Left hindlimb (tissue), 1 donor: ENCODE results near the gene EHBP1L1.
"Not testable (repeated sequence)": the region's sequence is repeated elsewhere in the genome, so short reads cannot be mapped to it uniquely, and the experiment has no call there.

Experiments
- DNase-seq: peaks from one replicate; pipeline ENCODE4 v3.0.0-alpha.2; 2018

Gene EHBP1L1

DNA sequence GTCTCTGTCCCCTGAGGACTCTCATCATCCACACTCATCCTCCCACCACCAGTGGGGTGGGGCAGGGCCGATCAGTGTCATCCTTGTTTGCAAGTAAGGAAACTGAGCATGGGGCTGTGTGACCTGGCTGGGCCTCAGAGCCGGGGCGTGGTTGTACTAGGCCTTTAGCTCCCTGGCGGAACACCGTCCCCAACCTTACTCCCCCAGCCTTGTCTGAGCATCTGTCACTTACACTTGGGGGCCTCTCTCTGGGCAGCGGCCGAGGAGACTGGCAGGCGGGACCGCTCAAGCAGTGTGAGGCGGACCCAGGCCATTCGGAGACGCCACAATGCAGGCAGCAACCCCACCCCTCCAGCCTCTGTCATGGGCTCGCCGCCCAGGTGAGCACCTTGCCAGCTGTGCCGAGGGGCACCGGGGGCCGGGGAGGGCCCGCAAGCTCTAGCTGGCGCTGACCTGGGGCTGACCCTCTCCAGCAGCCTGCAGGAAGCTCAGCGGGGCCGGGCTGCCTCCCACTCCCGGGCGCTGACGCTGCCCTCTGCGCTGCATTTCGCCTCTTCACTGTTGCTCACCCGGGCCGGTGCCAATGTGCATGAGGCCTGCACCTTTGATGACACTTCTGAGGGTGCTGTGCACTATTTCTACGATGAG is 43.6 kb downstream of the EHBP1L1 start:
- DNase-seq: no peak

DNA sequence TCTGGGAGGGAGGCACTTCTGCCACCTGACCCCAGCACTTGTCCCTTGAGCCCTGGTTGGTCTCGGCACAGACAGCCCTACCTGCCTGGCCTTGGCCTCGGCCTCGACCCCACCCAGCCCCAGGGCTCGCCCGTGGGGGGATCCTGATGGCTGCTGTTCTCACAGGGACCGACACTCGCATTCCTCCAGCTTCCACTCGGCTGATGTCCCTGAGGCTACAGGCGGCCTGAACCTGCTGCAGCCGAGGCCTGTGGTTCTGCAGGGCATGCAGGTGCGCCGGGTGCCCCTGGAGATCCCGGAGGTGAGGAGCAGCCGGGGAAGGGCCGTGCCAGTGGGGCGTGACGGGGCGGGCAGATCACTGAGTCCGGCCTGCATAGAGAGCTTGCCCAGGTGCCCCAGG is 44.8 kb downstream of the EHBP1L1 start:
- no peak for DNase-seq

DNA sequence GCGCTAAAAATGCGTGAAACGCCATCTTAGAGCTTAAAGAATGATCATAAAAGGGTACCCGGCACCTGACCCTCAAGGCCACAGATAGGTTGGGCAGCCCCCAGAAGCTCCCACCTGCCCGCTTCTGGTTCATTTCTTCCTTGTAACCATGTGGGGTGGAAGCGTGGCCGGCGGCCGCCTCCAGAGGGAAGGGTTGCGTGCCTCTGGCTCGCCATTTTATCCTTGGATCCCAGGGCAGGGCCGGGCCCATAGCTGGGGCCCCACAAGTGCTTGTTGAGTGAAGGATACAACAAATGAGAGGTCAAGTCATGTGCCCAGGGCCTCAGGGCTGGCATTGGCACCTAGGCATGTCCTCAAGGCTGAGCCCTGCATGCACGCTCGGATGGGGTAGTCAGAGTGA is 45.6 kb downstream of the EHBP1L1 start:
- DNase-seq: no peak

DNA sequence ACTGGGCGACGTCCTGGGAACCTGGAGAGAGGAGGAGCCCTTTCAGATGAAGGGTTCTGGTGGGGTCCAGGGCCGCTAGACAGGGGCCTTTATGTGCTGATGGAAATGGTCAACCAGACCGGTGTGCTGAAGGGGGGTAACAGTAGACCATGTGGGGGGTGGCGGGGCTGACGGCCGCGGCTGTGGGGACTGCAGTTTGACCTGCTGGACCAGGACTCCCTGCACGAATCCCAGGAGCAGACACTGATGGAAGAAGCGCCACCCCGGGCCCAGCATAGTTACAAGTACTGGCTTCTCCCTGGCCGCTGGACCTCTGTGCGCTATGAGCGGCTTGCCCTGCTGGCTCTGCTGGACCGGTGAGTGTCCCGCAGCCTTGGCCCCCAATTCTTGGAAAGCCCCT is 46.2 kb downstream of the EHBP1L1 start:
- no peak for DNase-seq

DNA sequence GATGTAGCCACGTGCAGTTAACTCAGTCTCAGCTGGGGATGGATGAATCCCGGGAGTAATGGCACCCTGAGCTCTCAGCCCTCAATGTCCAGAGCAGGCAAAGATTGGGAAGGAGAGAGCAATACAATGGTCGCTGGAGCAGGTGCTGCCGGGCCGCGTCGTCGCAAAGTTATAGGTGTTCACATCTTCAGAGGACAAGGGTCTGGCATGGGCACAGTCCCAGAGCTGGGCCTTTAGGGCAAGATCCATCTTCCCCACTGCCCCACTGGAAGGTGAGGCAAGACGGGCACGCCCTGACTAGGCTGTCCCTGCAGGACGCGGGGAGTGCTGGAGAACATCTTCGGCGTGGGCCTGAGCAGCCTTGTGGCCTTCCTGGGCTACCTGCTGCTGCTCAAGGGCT is 47.3 kb downstream of the EHBP1L1 start:
- no peak for DNase-seq

DNA sequence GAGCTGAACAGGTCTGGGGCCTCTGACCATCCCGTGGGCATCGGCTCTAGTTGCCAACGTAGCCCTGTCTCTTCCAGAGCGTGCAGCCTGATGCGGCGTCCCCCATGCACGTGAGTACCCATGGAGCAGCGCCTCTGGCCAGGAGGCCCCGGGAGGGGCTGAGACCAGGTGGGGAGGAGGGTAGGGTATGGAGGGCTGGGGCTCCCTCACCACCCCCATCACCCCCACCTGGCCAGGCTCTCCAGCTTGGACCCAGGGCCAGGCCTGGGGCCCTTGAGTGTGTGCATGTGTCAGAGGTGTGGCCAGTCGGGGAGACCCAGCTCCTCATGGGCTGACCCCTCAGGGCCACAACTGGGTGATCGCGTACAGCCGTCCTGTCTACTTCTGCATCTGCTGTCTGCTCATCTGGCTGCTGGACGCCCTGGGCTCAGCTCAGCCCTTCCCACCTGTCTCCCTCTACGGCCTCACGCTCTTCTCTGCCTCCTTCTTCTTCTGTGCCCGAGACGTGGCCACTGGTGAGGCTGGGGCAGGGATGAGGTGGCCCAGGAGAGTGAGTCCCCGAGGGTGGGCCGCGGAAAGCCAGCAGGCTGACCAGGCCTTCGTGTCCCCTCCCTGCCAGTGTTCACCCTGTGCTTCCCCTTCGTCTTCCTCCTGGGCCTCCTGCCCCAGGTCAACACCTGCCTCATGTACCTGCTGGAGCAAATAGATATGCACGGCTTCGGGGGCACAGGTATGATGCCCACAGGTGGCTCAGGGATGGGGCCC is 48.2 kb downstream of the EHBP1L1 start:
- no peak for DNase-seq

DNA sequence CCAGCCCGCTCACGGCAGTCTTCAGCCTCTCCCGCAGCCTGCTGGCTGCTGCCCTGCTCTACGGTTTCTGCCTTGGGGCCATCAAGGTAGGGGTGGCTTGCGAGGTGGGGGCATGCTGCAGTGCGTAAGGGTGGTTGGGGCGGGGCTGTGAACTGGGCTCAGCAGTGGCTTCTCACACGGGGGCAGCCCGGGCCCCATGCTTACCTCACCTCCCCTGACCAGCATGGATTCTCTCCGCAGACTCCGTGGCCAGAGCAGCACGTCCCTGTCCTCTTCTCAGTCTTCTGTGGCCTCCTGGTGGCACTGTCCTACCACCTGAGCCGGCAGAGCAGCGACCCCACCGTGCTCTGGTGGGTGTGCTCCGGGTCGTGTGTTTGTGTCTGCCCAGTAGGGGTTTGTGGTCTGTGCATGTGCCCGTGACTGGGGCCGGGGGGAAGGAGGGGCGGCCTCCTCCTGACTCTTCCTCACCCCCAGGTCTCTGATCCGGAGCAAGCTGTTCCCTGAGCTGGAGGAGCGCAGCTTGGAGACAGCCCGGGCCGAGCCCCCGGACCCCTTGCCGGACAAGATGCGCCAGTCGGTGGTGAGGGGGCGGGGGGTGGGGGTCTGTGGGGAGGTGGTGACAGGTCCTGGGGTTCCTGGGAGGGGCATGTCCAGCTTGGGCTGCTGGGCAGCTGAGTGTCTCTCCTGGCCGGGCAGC is 49.2 kb downstream of the EHBP1L1 start:
- DNase-seq: no peak

DNA sequence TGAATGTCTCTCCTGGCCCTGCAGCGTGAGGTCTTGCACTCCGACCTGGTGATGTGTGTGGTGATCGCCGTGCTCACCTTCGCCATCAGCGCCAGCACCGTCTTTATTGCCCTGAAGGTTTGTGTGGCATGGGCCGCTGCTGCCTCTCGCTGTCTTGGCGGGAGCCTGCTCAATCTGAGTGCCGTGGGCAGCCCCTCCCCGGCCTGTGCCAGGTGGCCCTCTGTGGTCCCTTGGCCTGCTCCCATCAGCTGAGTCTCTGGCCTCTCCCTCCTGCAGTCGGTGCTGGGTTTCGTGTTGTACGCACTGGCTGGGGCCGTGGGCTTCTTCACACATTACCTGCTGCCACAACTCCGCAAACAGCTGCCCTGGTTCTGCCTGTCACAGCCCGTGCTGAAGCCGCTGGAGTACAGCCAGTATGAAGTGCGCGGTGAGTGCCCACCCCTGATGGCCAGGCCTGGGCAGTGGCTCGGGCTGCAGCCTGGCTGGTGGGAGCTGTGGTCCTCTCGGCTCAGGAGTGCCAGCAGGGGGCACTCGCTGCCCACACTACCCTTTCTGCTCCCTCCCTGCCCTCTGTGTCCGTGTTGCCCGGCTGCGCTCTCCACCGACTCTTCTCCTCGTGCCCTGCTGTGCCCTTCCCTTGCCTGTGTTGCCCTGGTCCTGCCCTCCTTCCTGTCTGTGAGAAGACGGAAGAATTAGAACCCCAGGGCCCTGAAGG is 49.9 kb downstream of the EHBP1L1 start:
- DNase-seq: no peak

DNA sequence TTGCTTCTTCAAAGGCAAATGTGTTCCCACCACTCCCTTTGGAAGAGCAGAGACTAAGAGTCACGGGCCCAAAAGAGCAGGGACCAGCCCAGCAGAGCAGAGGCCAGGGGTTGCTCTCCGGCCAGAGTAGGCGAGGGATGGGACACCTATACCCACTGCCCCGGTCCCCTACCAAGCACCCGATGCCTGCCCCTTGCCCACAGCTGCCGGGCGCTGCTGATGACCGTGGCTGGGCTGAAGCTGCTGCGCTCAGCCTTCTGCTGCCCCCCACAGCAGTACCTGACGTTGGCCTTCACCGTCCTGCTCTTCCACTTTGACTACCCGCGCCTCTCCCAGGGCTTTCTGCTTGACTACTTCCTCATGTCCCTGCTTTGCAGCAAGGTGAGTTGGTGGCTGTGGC is 51.3 kb downstream of the EHBP1L1 start:
- DNase-seq: no peak

DNA sequence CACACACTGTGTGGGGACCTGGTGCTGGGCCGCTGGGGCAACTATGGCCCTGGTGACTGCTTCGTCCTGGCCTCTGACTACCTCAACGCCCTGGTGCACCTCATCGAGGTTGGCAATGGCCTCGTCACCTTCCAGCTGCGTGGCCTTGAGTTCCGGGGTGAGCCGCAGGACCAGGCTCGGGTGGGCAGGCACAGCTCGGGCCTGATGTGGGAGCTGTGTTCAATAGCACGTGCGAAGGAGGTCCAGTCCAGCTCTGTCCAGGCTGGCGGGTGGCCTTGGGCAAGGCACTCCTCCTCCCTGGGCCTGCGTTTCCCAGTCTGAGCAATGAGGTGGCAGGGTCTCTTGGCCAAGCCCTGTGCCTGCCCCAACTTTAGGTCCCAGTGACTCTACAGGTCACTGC is 53.7 kb downstream of the EHBP1L1 start:
- no peak for DNase-seq

DNA sequence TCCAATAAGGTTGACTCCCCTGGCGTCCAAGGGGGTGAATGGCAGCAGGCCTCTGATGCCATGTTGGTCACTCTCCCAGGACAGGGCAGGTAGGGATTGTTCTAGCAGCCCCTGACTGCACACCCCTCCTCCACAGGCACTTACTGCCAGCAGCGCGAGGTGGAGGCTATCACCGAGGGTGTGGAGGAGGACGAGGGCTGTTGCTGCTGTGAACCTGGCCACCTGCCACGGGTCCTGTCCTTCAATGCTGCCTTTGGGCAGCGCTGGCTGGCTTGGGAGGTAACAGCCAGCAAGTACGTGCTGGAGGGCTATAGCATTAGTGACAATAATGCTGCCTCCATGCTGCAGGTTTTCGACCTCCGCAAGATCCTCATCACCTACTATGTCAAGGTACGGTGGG is 54.4 kb downstream of the EHBP1L1 start:
- DNase-seq: no peak

DNA sequence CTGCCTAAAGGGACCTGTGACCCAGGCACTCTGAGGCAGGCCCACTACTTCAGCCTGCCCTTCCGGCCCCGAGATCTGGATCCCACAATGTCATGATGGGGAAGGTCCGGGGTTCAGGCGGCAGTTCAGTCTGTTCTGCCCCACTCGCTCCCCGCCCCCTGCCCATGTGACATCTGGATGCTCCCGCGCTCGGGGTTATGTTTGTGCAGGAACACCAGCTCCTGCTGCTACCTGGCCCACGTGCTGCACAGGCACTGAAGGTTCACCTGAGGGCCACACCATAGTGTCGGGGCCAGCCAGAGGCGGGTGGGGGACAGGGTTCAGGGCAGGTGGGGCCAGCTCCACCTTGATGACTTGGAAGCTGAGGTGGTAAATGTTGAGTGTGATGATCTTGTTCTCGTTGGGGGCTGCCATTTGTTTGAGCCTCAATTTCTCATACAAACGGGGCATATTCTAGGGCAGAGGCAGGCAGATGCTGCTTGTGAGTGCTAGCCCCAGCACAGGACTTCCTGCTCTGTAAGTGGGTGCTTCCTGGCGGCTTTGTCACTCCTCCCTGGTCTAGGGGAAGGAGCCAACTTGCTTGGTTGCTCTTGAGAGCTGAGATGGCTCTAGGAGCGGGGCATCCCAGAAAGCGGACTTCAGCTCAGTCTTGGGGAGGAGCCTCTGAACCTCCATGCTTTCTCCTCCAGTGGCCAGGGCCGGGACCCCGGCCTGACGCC is 57.7 kb downstream of the EHBP1L1 start:
- DNase-seq: no peak

DNA sequence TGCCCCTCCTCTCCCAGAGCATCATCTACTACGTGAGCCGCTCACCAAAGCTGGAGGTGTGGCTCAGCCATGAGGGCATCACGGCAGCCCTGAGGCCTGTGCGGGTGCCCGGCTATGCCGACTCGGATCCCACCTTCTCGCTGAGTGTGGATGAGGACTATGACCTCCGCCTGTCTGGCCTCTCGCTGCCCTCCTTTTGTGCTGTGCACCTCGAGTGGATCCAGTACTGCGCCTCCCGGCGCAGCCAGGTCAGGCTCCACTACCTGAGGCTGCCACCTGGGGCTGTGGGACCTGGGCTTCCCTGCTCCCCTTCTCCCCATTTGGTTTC is 58.2 kb downstream of the EHBP1L1 start:
- DNase-seq: no peak

DNA sequence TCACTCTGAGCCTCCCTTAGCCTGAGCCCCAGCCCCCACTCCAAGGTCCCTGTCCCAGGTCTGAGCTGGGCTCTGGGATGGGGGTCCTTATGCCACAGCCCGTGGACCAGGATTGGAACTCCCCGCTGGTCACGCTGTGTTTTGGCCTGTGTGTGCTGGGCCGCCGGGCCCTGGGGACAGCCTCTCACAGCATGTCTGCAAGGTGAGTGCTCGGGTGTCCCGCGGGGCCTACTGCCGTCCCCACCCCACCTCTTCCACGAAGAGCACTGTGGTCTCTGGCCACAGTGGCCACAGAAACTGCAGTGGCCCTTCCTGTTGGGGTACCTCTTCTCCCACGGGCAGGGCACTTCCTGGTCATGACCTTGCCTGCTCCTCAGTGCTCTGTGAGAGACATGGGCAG is 58.6 kb downstream of the EHBP1L1 start:
- DNase-seq: no peak

DNA sequence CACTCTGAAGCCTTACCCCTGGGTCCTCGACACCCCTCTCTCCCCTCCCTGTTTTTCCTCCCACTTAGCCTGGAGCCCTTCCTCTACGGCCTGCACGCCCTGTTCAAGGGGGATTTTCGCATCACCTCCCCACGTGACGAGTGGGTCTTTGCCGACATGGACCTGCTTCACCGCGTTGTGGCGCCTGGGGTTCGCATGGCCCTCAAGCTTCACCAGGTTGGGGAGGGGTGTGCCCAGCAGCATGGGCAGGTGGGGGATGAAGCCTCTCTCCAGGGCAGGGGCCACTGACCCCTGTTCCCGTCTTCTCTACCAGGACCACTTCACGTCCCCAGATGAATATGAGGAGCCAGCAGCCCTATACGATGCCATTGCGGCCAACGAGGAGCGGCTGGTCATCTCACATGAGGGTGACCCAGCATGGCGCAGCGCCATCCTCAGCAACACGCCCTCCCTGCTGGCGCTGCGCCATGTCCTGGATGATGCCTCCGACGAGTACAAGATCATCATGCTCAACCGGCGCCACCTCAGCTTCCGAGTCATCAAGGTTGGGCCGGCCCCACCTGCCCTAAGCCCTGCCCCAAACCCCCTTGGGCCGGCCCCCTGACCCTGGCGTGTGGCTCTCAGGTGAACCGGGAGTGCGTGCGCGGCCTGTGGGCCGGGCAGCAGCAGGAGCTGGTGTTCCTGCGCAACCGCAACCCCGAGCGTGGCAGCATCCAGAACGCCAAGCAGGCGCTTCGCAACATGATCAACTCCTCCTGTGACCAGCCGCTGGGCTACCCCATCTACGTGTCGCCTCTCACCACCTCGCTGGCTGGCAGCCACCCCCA is 59.3 kb downstream of the EHBP1L1 start:
- no peak for DNase-seq

DNA sequence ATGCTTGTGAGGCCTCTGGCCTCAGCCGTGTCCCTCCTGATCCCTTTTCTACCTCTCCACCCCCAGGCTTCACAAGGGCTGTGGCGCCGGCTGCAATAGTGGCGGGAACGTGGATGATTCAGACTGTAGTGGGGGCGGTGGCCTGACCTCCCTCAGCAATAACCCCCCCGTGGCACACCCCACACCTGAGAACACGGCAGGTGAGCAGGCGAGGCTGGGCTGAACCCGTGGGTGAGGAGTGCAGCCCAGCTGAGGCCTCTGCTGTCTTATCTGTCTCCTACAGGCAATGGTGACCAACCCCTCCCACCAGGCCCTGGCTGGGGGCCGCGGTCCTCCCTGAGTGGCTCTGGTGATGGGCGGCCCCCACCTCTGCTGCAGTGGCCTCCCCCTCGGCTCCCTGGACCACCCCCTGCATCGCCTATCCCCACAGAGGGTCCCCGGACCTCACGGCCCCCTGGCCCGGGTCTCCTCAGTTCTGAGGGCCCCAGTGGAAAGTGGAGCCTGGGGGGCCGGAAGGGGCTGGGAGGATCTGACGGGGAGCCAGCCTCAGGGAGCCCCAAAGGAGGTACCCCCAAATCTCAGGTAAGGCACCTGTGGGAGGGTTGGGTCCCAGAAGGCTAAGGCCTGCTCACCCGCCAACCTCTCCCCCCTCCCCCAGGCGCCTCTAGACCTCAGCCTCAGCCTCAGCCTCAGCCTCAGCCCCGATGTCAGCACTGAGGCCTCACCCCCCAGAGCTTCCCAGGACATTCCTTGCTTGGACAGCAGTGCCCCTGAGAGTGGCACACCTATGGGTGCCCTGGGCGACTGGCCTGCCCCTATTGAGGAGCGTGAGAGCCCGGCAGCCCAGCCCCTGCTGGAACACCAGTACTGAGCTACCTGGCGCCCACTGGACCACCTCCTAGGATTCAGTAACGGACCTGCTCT is 60.5 kb downstream of the EHBP1L1 start:
- DNase-seq: no peak

DNA sequence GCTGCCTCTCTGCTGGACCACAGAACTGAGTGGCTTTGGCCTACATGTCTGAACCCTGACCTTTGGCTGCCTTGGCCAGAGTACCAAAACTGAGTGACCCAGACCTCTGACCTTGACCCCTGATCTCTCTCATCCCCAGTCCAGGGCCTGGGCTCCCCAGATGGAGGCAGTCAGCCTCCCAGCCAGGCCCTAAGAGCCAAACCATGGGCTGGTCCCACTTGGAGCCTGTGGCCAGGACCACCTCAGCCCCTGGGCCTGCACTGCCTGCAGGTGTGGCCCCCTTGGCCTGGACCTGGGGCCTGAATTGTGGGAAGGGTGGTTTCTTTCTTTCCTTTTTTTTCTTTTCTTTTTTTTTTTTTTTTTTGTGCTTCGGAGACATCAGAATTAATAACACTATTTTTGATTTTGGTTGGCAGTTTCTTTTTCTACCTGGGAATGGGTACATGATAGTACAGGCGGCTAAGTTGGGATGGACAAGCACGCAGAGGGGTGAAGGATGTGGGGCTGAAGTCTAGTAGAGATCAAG is 61.2 kb downstream of the EHBP1L1 start:
- no peak for DNase-seq

DNA sequence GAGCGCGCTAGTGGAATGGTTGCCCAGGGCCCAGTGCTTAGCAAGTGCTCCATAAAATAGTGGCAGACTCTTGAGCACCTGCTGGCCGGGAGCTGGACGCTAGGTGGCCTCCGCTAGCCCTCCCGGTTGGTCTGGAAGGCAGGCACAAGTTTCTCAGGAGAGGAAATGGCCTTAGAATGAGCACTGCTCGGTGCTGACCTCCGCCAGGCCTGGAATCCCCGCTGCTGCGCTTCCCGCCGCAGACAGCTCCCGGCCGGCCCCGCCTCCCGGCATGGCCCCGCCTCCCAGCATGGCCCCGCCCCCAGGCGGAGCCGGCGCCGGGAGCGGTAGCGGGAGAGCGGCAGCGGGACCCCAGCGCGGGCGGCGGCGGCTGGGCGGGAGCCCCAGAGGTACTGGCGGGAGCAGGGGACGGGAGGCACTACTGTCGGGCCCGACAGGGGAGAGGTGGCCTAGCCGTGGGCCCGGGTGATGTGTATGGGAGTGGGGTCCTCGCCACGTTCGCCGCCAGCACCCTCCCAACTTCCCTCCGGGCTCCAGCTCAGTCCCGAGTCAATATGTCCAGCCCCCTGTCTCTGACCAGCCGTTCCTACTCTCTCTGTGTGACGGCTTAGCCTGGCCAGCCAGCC is 62.1 kb downstream of the EHBP1L1 start, which contains the start of gene SIPA1:
Gene SIPA1, plus strand, starts transcription at position 308 of the 626 bp plus-strand sequence. CDS start 2,821 bp downstream, outside the sequence.
- peak; percentile 82 for DNase-seq

DNA sequence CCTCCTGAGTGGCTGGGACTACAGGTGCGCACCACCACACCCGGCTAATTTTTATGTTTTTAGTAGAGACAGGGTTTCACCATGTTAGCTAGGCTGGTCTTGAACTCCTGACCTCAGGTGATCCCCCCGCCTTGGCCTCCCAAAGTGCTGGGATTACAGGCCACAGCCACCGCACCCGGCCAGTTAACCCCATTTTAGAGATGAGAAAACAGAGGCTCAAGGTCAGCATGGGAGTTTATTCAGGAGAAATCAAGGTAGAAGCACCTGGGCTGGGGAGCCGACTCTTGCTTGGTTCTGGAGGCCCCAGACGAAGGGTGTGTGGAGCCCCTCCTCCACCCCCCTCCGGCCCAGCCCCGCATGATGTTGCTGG is 63.4 kb downstream of the EHBP1L1 start:
- not testable (repeated sequence) for DNase-seq
